ENCODE measurements around the gene SLC6A1.

The SLC6A1 gene

GRCh38 chr3:10992017-10992942 lies at the start of gene SLC6A1:
TSS of gene SLC6A1 (plus strand) at chr3:10992748. CDS start at chr3:11017212, 24,464 bp downstream.
- no peak for DNase-seq

- no peak for DNase-seq
These were observed 47.7 kb upstream of the SLC6A1 start for GRCh38 chr3:10944866-10945265.

- no peak for DNase-seq
These were observed 46.8 kb upstream of the SLC6A1 start for GRCh38 chr3:10945683-10946287.

GRCh38 chr3:10946526-10946925 lies 46.0 kb upstream of the SLC6A1 start:
- no peak for DNase-seq

- DNase-seq, result no peak
These were observed 44.2 kb upstream of the SLC6A1 start for GRCh38 chr3:10948326-10948725.

- DNase-seq, result no peak
These were observed 43.4 kb upstream of the SLC6A1 start for GRCh38 chr3:10949197-10949596.

DNA sequence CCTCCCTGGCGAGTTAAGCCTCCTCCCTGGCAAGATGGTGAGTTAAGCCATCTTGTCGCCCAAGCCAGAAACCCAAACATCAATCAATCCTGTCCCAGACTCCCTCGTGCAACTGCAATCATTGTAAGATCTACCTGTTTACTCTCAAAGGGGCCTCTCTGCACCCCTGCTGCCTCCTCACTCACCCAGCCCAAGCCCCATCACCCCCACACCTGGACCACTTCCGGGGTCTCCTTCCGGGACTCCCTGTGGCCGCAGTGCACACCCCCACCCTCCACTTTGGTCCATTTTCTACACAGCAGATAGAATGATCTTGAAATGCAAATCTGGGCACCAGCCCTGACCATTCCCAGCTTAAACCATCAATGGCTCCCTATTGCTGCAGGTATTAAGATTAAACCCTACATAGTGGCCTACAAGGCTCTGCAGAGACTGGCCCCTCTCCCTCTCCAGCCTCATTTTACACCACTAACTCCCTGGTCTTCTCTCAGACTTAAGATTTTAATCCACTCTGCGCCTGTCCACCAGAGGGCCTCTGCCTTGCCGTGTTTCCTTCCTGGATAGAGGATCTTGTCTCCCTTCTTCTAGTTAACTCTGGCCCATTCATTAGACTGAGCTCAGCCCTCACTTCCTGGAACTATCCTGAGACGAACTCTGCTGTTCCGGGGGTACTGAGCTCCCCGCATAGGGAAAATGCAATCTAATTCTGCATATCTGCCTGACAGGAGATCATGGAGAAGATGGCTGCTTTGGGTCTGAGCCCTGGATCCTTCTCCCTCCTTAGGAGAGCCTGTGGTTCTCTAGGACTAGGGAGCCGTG lies 41.9 kb upstream of the SLC6A1 start:
- no peak for DNase-seq

- no peak for DNase-seq
These were observed 41.1 kb upstream of the SLC6A1 start for GRCh38 chr3:10951295-10951926.

DNA sequence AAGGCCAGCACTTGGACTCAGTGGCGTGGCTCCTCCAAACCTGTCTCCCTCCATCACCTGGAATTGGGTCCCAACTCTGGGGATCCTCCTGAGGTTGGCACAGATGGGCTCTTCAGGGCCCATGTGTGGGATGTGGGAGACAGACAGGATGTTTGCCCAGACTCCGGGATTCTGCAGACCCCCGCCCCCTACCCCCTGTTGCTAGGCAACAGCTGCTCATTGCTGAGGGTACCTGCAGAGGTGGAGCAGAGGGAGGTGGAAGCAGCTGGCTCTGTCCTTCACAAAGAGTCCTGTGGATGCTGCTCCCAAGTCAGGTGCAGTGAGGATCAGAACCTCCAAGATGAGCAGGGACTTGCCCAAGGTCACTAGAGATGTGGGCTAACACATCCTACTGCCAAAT lies 40.0 kb upstream of the SLC6A1 start:
- DNase-seq, result no peak

- DNase-seq, result no peak
These were observed 37.8 kb upstream of the SLC6A1 start for GRCh38 chr3:10954740-10955139.

GRCh38 chr3:10955711-10956453 lies 36.7 kb upstream of the SLC6A1 start:
- DNase-seq, result no peak

GRCh38 chr3:10956531-10956930 lies 36.0 kb upstream of the SLC6A1 start:
- no peak for DNase-seq

GRCh38 chr3:10956986-10957385 lies 35.6 kb upstream of the SLC6A1 start:
- no peak for DNase-seq

DNA sequence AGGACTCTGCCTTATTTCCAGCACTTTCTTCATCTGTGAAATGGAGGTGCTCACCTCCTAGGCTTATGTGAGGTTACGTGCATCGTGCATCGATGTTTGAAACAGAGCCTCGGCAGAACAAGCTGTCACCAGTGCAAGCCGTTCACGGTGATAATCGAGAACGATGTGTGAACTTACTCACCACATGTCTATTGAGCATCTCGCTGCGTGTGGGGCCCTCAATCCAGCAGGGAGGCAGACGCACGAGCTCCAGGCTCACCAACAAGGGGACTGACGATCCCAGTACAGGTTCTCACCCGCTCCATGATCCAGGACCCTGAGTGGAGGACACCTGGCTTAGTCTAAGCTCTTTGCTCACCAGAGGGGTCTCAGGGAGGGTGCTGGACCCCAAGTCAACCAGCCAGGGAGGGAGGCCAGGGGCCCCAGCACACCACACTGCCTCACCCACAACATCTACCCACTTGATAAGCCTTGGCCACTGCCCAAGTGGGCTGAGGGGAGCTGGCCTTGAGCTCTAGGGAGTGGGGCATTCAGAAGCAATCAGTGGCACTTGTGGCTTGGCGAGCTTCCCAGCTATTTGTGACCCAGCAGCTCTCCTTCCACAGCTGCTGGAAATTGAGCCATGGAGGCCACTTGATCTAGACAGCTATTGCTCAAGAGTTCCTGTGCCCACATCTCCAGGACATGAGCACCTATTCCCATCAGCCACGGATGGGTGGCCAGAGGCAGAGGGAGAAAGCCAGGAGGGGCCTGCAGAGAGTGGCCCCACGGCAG lies 34.4 kb upstream of the SLC6A1 start:
- no peak for DNase-seq

GRCh38 chr3:10960255-10960654 lies 32.3 kb upstream of the SLC6A1 start:
- no peak for DNase-seq

GRCh38 chr3:10961921-10962320 lies 30.6 kb upstream of the SLC6A1 start:
- DNase-seq, result no peak

DNA sequence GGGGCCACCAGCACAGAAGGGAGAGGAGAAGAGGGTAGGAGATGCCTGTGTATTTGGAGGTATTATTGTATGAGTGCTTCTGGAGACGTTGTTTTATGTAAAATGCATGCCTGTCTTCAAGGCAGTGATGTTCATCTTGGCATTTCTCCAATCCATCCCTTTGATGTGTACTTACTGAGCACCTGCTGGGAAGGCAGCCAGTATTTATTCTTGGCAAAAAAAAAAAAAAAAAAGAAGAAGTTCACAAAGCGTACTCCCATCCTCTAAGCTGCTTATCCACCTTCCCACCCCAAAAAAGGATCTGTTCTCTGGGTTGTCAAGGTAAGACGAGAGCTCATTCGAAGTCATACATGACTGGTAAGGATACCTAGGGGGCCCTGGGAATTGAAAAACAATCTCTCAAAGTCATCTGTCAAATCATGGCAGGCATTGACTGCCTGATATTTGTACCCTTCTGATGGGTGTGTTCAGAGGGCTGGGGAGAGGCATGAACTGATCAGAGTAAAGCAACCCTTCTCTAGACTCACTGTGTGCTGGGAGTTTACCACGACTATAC lies 30.0 kb upstream of the SLC6A1 start:
- DNase-seq, result no peak

DNA sequence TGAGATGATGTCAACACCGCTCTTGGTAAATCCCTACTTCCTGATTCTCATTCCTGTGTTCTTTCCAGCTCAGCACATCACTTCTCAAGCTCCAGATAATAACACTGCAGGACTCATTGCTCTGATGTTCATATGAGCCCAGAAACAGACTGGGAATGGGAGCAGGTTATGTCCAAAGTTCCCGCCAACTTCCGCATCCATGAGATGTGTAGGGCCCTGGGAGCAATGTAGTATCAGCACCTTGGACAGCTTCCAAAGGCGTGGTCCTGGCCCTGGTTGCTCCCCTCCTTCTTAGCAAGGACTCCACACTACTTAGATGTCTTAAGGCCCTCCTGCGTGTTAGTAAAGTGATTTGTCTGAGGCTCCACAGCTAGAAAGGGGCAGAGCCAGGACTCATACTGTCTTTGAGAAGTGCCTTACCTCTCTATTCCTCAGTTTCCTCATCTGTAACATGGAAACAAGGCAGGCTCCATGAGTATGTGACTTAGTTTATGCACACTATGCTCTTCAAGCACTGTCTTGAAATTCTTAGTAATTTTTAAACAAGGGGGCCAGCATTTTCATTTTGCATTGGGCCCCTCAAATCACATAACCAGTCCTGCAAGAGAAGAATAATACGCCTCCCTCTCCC lies 27.9 kb upstream of the SLC6A1 start:
- no peak for DNase-seq

DNA sequence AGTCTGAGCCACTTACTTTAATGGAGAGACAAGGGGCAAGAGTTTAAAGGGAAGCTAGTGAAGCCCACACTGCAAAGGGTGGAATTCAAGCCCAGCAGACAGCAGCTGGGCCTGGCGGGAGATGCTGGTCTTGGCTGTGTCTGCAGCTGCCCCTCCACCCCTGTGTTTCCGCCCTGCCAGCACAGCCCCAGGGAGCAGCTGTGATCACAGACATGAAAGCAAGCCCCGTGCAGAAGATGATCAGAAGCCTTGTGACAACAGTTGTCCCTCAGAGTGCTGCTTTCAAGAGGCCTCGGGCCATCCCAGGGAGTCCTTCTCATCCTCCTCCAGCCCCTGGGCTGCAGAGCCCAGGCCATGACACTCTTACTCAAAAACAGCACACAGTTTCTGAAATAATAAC lies 24.1 kb upstream of the SLC6A1 start:
- DNase-seq, result no peak

DNA sequence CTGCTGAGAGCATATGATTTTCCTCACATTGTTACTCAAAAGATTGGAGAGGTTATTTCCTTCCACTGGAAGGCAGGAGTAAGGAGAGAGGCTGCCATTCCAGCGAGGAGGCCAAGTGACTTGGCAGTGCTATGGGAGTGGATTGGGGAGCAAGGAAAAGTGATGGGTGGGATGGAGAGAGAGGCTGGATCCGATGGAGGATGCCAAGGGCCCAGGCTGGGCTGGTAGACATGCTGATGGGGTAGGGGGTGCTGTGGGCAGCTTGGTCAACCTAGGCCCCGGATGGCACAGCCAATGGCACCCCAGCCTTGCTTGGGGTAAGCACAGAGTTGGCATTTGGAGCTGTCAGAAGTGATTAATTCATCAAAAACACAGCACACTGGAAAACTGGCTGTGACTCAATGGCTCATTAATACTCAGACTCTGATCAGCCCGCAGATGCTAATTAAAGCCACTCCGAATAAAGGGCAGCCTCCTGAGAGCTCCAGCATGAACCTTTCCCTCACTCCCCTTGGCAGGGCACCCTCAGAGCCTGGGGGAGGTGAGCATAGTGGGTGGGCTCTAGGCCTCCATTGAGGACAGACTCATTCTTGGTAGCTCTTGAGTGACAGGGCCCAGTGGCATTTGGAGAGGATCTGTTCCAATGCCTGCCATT lies 22.1 kb upstream of the SLC6A1 start:
- no peak for DNase-seq

Data from GDM1 (cell line).